CD4-positive, alpha-beta T cell treated with Interleukin-17A for 4 hours (primary cell): ENCODE measurements around the gene ECD.

Experiments used
- DNase-seq: peaks from one replicate; pipeline ENCODE4 v3.0.0-alpha.2; 2020; ENCODE audit warnings: mixed read lengths

The ECD gene

DNA sequence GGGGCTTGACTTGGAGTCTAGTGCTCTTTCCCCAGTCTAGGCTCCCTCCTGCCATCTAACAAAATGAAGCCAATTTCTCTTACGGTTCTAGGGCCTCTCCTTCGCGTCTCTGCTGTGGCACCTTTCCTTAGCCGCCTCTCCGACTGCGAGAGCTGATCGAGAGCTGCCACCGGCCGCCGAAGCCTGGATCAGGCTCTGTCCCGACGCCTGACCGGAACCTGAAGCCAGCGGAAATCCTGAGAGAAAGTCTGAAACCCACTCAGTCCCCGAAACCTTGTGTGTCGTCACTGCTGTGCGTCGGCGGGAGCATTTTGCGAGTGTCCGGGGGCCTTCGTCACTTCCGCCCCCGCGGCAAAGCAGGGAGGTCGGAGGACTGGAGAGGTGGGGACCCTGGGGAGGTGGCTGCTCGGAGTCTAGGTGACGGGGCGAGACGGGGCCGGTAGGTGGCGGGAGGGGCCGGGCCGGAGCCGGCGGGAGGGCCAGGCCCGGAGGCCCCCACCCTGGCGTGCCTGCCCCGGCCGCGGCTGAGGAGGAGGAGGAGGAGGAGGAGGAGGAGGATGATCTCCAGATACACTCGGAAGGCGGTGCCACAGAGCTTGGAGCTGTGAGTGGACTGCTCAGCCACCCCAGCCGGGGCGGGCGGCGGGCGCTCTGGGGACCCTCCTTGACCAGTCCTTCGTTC lies at the start of gene ECD, which contains the start of gene FAM149B1:
TSS of gene ECD (minus strand) at position 226 of the 682 bp plus-strand sequence. CDS start 4,071 bp downstream, outside the sequence.
TSS of gene FAM149B1 (plus strand) at position 337 of the 682 bp plus-strand sequence. CDS start at position 558, 221 bp downstream.
- peak; percentile 90 for DNase-seq

DNA sequence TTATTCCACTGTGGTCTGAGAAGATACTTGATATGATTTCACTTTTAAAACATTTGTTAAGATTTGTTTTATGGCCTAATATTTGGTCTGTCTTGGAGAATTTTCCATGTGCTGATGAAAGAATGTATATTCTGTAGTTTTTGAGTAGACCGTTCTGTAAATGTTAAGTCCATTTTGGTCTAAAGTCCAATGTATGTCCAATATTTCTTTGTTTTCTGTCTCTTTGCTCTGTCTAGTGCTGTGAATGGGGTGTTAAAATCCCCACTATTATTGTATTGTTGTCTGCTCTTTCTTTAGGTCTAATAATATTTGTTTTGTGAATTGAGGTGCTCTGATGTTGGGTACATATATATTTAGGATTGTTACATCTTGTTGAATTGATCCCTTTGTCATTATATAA lies 47.9 kb upstream of the ECD start:
- DNase-seq, result no peak

DNA sequence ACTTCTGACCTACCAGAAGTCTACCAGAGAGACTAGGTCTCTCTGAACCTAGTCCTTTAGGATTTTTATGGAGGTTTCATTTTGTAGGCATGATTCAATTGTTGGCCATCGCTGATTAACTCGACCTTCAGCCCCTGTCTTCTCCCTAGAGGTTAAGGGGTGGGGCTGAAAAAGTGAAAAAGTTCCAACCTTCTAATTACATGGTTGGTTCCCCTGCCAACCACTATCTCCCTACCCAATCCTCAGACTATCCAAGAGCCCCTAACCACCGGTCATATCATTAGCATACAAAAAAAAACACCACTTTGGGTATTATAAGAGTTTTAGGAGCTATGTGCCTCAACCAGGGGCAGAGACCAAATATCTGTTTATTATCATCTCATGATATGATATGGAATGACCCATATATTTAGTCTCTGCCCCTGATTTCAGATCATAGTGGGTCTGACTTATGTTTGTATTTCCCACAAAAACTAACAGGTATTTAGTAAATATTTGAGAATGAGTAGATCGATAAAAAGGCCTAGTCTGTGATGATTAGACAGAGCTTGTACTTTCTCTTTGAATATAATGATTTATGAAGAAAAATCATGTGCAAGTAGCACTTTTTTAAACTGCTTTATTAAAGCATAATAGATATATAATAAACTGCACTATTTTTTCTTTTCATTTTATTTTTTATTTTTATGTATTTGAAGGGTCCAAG lies 43.5 kb upstream of the ECD start:
- DNase-seq, result no peak

DNA sequence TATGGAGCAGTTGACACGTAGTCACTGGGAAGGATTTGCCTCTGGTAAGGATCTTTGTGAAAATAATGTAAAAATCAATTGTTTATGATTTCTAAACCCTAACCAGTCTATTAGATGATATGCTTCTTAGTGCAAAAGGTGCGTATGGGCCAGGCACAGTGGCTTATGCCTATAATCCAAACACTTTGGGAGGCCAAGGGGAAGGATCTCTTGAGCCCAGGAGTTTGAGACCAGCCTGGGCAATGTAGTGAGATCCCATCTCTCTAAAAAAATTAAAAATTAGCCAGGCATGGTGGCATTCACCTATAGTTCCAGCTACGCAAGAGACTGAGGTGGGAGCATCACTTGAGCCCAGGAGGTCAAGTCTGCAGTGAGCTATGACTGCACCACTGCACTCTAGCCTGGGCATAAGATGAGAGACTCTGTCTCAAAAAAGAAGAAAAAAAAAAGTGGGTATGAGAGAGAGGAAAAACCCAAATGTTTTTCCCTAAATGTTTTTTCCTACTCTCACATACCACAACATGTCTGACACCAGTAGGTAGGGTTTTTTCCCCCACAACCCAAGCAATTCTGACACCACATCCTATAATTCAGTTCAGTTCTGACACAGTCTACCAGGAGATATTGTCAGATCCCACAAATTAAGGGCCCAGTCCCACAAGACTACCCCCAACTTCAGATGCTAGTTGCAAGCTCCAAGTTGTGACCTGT lies 42.7 kb upstream of the ECD start:
- DNase-seq, result no peak

DNA sequence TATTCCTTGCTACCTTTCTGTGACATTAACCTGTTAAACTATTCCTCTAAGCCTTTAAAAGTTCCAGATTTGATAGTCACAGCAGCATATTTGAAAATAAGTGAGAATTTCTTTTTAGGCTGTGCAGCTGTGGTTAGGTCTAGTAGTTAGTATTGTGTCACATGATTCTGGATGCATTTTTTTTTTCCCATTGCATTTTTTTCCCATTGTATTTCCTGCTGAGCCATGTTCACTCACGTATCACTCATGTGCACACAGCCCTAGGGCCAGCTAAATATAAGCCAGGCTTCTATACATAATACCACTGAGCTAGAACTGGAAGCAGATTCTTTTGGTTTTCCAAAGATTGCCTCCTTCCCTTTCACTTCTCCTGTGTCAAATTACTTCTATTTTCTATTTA lies 41.9 kb upstream of the ECD start:
- DNase-seq, result no peak

DNA sequence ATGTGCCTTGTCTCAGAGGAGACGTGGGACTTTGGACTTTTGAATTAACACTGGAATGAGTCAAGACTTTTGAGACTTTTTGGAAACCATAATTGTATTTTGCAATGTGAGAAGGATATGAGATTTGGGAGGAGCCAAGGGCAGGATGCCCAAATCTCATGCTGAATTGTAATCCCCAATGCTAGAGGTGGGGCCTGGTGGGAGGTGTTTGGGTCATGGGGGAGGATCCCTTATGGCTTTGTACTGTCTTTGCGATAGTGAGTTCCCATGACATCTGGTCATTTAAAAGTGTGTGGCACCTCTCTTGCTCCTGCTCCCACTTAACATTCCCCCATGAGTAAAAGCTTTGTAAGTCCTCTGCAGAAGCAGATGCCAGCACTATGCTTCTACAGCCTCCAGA lies 40.1 kb upstream of the ECD start:
- DNase-seq, result no peak

DNA sequence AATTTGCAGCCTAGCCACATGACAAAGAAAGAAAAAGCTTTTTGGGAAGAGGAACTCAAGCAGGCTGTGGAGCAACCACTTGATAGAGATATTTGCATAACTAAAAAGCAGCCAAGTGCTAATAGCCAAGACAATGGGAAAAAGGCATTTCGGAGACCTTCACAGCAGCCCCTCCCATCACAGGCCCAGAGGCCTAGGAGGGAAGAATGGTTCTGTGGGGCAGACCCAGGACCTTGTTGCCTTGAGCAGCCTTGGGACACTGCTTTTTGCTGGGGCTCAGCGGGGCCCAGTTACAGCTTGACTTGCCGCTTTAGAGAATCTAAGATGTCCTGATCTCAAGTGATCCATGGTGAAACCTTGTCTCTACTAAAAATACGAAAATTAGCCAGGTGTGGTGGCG lies 38.6 kb upstream of the ECD start:
- no peak for DNase-seq

DNA sequence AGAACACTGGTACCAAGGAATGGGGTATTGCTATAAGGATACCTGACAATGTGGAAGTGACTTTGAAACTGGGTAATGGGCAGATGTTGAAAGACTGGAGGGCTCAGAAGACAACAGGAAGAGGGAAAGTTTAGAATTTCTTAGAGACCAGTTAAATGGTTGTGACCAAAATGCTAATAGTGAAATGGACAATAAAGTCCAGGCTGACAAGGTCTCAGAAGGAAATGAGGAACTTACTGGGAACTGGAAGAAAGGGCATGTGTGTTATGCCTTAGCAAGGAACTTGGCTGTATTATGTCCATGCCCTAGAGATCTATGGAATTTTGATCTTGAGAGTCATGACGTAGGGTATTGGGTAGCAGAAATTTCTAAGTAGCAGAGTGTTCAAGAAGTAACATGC lies 38.1 kb upstream of the ECD start:
- DNase-seq, result no peak

DNA sequence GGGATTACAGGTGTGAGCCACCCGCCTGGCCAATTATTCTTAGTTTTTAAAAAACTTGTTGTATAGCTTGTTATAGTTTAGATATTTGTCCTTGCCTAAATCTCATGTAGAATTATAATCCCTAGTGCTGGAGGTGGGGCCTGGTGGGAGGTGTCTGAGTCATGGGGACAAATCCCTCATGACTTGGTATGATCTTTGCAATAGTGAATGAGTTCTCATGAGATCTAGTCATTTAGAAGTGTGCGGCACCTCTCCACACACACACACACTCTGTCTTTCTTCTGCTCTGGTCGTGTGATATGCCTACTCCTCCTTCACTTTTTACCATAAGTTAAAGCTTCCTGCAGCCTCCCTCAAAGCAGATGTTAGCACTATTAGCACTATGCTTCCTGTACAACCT lies 37.3 kb upstream of the ECD start:
- DNase-seq, result no peak

DNA sequence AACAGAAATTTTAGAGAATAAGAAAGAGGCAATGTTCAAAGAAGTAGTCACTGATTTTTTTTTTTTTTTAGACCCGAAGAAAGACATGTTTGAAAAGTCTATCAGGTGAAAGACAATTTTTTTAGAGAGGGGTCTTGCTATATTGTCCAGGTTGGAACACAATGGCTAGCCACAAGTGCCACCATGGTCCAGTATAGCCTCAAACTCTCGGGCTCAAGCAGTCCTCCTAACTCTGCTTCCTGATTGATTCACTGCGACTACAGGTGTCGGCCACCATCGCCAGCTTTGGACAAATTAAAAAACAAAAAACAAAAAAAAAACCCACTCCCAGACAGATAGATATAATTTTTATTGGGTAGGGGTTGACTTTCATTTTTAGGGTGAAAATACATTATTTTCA lies 22.4 kb upstream of the ECD start:
- DNase-seq, result no peak

DNA sequence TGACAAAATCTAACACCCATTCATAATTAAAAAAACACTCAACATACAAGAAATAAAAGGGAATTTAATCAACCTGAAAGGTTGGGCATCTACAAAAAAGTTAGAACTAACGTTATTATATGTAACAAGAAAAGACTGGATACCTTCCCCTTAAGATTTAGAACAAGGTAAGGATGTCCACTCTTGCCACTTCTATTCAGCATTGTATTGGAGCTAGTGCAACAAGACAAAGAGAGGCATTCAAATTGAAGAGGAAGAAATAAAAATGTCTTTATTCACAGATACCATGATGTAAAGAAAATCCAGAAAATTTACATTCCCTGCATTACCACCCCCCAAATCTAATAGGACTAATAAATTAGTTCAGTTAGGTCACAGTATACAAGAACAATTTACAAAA lies 18.5 kb upstream of the ECD start:
- DNase-seq, result no peak

DNA sequence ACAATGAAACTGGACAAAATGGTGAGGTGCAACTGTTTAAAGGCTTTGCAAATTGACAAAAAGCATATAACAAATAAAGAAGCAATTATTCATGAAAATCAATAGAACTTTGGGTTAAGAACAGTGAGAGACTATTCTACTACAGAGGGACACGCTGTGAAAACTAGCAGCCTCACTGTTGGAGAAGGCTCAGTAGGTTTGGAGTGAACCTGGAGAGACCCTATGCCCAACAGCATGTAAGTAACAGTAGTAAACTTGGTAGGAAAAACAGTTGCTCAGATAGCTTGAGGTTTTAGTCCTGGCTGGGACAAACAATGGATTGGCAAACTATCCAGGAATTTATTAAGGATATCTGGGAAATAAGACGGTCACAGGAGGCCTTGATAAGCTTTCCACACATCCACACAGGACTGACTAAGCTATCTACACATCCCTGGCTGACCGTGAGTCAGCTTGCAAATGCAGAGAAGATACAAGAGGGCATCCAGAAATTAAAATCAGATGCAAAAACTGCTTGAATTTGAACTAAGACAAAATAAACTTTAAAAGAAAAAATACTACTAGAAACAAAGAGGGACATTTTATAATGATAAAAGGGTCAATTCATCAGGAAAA lies 16.0 kb upstream of the ECD start:
- DNase-seq, result no peak

DNA sequence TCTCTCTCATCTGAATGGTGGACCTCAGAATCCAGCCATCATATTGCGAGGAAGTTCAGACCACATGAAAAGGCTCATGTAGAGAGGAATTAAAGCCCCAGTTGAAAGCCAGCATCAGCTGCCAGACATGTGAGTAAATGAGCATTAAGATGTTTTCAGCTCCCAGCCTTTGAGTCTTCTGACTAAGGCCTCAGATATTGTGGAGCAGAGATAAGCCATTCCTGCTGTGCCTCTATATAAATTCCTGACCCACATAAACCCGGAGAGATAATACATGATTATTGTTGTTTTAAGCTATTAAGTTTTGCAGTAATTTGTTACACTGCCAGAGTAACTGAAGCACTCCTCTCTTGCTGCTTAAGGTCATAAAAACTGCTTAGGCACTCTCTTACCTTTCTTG lies 14.8 kb upstream of the ECD start:
- DNase-seq, result no peak

DNA sequence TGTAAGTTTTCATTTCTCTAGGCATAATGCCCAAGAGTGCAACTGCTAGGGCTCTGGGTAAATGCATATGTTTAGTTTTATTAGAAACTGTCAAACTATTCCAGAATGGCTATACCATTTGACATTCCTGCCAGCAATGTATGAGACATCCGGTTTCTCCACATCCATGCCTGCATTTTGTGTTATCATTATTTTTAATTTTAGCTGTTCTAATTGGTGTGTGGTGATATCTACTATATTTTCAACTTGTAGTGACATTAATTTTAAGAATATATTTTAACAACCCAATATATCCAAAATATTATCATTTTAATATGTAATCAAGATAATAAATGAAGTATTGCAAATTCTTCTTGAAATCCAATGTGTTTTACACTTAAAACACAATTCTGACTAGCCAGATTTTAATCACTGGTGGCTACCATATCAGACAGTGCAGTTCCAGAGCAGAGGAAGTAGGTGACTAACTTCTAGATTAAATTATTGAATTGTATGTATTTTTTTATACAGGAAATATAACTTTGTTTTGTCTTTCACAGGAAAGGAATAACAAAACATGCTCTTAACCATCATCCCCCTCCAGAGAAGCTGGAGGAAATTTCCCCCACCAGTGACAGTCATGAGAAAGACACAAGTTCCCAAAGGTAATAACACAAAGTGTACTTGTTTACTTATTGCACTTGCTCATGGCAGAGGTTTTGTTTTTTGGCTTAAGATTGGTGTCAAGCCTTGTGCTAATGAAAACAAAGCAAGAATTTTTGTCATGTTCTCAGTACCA lies 6.5 kb upstream of the ECD start:
- no peak for DNase-seq

DNA sequence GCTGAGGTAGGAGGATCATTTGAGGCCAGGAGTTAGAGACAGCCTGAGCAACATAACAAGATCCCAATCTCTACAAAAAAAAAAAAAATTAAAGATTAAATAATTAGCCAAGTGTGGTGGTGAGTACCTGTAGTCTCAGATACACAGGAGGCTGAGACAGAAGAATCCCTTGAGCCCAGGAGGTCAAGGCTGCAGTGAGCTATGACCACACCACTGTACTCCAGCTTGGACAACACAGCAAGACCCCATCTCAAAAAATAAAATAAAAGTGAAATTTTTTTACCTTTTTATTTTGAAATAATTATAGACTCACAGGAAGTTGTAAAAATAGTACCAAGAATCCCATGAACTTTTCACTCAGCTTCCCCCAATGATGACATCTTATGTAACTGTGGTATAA lies 5.1 kb upstream of the ECD start:
- no peak for DNase-seq

DNA sequence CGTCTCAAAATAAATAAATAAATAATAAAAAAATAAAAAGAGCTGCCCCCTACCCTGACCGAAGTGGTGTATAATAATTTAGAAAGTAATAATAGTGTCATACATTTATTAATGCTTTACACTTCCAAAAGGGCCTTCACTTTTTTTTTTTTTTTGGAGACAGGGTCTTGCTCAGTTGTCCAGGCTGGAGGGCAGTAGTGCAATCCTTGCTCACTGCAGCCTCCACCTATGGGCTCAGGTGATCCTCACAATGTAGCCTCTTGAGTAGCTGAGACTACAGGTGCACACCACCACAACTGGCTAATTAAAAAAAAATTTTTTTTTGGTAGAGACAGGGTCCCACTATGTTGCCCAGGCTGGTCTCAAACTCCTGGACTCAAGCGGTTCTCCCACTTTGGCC lies 1.5 kb upstream of the ECD start:
- no peak for DNase-seq

DNA sequence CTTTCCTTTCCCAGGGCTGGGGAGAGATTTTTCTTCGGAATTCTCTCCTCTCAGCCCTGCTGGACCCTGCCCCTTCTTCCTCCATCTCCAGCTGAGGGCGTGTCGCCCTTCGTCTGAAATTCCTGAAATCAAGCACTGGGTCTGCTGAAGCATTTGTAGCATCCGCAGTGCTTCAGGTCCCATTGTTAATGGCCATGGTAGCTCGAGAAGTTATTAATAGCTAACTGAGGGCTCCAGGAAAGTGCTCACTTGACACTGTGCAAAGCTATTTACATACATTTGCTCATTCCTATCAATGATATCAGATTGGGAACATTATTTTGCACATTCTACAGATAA lies 626 bp upstream of the ECD start:
- DNase-seq, result no peak

DNA sequence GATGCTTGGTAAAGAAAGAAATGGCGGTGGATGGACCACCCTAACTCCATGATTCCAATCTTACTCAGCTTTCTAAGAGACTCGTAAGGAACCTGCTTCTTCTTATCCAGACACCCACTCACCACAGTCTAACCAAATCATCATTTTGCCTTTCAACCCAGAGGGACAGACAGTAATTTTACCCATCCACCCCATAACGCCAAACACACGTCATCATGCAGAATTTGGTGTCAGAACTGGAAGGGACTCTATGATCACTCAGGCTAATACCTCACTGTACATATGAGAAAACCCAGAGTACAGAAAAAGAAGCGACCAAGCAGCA lies 388 bp downstream of the ECD start:
- DNase-seq, result no peak

DNA sequence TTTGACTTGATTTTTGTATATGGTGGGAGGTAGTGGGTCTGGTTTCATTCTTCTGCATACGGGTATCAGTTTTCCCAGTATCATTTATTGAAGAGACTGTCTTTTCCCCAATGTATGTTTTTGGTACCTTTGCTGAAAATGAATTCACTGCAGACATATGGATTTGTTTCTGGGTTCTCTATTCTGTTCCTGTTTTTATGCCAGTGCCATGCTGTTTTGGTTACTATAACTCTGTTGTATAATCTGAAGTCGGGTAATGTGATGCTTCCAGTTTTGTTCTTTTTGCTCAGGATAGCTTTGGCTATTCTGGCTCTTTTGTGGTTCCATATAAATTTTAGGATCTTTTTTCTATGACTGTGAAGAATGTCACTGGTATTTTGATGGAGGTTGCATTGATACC lies 836 bp downstream of the ECD start:
- no peak for DNase-seq

DNA sequence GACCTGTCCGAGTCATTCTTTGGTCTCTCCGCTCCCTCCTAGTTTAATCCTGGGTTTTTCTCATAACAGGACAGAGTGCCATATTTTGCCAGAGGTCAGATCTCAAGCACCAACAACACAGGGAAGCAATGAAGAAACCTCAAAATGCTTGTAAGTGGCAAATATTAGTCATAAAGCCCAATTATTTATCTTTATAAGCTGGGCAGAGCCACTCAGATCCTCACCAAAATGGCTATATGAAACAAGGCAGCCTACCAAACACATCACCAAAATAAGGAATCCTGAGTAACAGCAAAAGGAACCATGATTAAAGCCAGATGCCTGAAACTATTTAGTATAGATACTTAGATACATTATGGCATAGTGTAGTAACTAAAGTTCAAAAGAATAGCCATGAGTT lies 4.7 kb downstream of the ECD start:
- no peak for DNase-seq

DNA sequence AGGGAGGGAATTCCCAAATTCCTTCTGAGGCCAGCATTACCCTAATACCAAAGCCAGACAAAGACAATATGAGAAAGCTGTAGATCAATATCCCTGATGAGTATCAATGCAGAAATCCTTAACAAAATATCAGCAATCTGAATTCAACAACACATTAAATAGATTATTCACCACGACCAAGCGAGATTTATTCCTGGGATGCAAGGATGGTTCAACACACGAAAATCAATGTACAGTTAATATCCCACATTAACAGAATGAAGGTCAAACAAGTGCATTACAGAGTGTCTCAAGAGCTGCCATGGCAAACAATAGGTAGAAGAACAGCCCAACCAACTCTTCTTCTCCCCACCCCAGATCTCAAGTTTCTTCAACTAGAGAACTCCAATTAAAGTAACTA lies 6.1 kb downstream of the ECD start:
- DNase-seq, result no peak

DNA sequence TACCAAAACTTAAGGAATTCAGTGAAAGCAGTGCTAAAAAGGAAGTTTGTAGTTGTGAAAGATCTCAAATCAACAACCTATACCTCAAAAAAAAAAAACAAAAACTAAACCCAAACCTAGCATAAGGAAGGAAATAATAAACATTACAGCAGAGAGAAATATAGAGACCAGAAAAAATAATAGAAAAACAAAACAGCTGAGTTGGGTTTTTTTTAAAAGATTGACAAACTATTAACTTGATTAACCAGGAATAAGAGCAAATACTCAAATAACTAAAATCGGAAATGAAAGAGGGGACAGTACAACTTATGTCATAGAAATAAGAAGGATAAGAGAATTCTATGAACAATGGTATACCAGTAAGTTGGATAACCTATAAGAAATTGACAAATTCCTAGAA lies 6.7 kb downstream of the ECD start:
- no peak for DNase-seq

DNA sequence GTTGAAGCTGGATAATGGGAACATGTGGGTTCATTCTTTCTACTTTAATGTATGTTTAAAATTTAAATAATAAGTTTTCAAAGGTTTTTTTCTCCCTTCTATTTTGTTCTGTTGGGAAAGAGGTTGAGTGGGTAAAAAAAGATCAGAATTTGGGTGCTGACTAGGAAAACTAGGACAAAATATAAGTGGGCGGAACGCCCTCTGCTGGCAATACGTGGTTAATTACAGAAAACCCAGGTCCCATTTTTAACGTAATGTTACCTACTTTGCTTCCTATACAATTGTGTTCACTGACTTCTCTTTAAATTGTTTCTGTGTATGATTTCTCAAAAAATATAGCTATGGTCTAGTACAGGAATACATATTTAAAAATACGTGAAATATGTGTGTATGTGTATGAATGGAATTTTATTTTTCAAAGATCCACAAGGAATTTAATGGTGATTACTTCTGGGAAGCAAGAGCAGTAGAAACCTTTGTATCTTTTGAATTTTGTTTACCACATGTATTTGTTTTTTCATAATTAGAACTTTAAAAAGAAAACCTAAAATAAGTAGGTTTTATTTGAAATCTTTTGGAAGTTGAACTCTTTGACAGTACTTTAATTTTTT lies 8.7 kb downstream of the ECD start:
- peak; percentile 76 for DNase-seq
